Measurements from ENCODE around the gene NGRN. TPM values are rescaled to one million over a fixed set of nuclear protein-coding genes. Genes with fewer than 3 reads are reported as not detected.
"Not testable (repeated sequence)": the region's sequence is repeated elsewhere in the genome, so short reads cannot be mapped to it uniquely, and the experiment has no call there.

NGRN gene
- total and polyA plus RNA-seq, 2 donors (not counting 1 experiment from before 2014, with no cell fraction given), result 23.1 to 45.5 TPM

- H3K27me3 Mint-ChIP-seq; H3K4me3 Mint-ChIP-seq; H3K9me3 ChIP-seq (ENCODE audit: control extremely low read depth in 1 of 3, control insufficient read depth in 2 of 3, insufficient read depth in 1 of 3, low read length in 2 of 3); H3K4me1 Mint-ChIP-seq; H3K4me3 ChIP-seq (ENCODE audit: control extremely low read depth in 1 of 5, extremely low read depth in 1 of 5, insufficient read depth in 1 of 5, low read depth in 2 of 5, low read length in 4 of 5); H2AFZ ChIP-seq (ENCODE audit: insufficient read depth, low read depth, low read length, poor library complexity, severe bottlenecking); H3K27me3 ChIP-seq (replicated peaks in 1 of 4; ENCODE audit: control extremely low read depth in 1 of 4, control insufficient read depth in 3 of 4, insufficient read depth in 4 of 4, low read length in 3 of 4); intact Hi-C loops (cut with micrococcal nuclease); H3K9me3 Mint-ChIP-seq (ENCODE audit: insufficient read depth); H3K4me1 ChIP-seq (ENCODE audit: control insufficient read depth in 2 of 2, insufficient read depth in 2 of 2, low read length in 2 of 2); H3K27ac ChIP-seq (ENCODE audit: low read length in 2 of 2); H3K9ac ChIP-seq (ENCODE audit: low read length); H4K20me1 ChIP-seq (ENCODE audit: control insufficient read depth, insufficient read depth, low read length, poor library complexity, severe bottlenecking); H3K27ac Mint-ChIP-seq; POLR2A ChIA-PET; H3K36me3 ChIP-seq (replicated peaks in 1 of 2; ENCODE audit: control extremely low read depth in 1 of 2, control insufficient read depth in 1 of 2, extremely low read depth in 1 of 2, insufficient read depth in 2 of 2, low read length in 1 of 2); DNase-seq; H3K4me2 ChIP-seq (replicated peaks; ENCODE audit: low read depth, low read length, poor library complexity, severe bottlenecking); ATAC-seq (ENCODE audit: low read depth): not testable (repeated sequence)
- peaks cover 21% of the 10 kb centered on the region for H3K79me2 ChIP-seq (ENCODE audit: control insufficient read depth, insufficient read depth, low read length)
- 100% methylated on average over 9 of the region's 12 CpGs for WGBS (ENCODE audit: insufficient coverage)
- CTCF ChIA-PET, result interaction anchor here (1.0 kb wide), 1 partner anchor 129 kb away, joined by 5 read pairs; no protein-coding TSS in a partner anchor
Observed at GRCh38 chr15:90278467-90278866, 13.0 kb downstream of the NGRN start.

- H3K9me3 Mint-ChIP-seq (ENCODE audit: insufficient read depth); DNase-seq; H3K27ac ChIP-seq (ENCODE audit: low read length in 2 of 2); H3K79me2 ChIP-seq (ENCODE audit: control insufficient read depth, insufficient read depth, low read length); H3K27me3 Mint-ChIP-seq; H4K20me1 ChIP-seq (ENCODE audit: control insufficient read depth, insufficient read depth, low read length, poor library complexity, severe bottlenecking); H3K4me3 Mint-ChIP-seq; H3K9me3 ChIP-seq (ENCODE audit: control extremely low read depth in 1 of 3, control insufficient read depth in 2 of 3, insufficient read depth in 1 of 3, low read length in 2 of 3); H3K27me3 ChIP-seq (replicated peaks in 1 of 4; ENCODE audit: control extremely low read depth in 1 of 4, control insufficient read depth in 3 of 4, insufficient read depth in 4 of 4, low read length in 3 of 4); H3K4me2 ChIP-seq (replicated peaks; ENCODE audit: low read depth, low read length, poor library complexity, severe bottlenecking); H3K4me3 ChIP-seq (ENCODE audit: control extremely low read depth in 1 of 5, extremely low read depth in 1 of 5, insufficient read depth in 1 of 5, low read depth in 2 of 5, low read length in 4 of 5); H2AFZ ChIP-seq (ENCODE audit: insufficient read depth, low read depth, low read length, poor library complexity, severe bottlenecking); H3K4me1 Mint-ChIP-seq; H3K9ac ChIP-seq (ENCODE audit: low read length); H3K4me1 ChIP-seq (ENCODE audit: control insufficient read depth in 2 of 2, insufficient read depth in 2 of 2, low read length in 2 of 2); H3K27ac Mint-ChIP-seq; ATAC-seq (ENCODE audit: low read depth); intact Hi-C loops (cut with micrococcal nuclease); H3K36me3 ChIP-seq (replicated peaks in 1 of 2; ENCODE audit: control extremely low read depth in 1 of 2, control insufficient read depth in 1 of 2, extremely low read depth in 1 of 2, insufficient read depth in 2 of 2, low read length in 1 of 2): not testable (repeated sequence)
- ChIA-PET POLR2A (interaction anchor here (0.6 kb wide), 1 partner anchor 31 kb away, joined by 3 read pairs; no protein-coding TSS in a partner anchor), CTCF (interaction anchor here (0.5 to 1.0 kb wide), 3 partner anchors 24 to 335 kb away, joined by 3 read pairs; no protein-coding TSS in a partner anchor)
- WGBS (ENCODE audit: insufficient coverage), result 100% methylated on average over 1 of the region's 5 CpGs
Observed at GRCh38 chr15:90280743-90281142, 15.3 kb downstream of the NGRN start.

GRCh38 chr15:90281637-90282036 is 16.2 kb downstream of the NGRN start:
- H3K9me3 Mint-ChIP-seq (ENCODE audit: insufficient read depth); H3K4me3 ChIP-seq (ENCODE audit: control extremely low read depth in 1 of 5, extremely low read depth in 1 of 5, insufficient read depth in 1 of 5, low read depth in 2 of 5, low read length in 4 of 5); H3K4me1 Mint-ChIP-seq; H3K9me3 ChIP-seq (ENCODE audit: control extremely low read depth in 1 of 3, control insufficient read depth in 2 of 3, insufficient read depth in 1 of 3, low read length in 2 of 3); H3K27me3 Mint-ChIP-seq; H3K4me3 Mint-ChIP-seq; H3K27ac Mint-ChIP-seq; DNase-seq; H3K27me3 ChIP-seq (replicated peaks in 1 of 4; ENCODE audit: control extremely low read depth in 1 of 4, control insufficient read depth in 3 of 4, insufficient read depth in 4 of 4, low read length in 3 of 4); H4K20me1 ChIP-seq (ENCODE audit: control insufficient read depth, insufficient read depth, low read length, poor library complexity, severe bottlenecking); H3K79me2 ChIP-seq (ENCODE audit: control insufficient read depth, insufficient read depth, low read length); H3K4me2 ChIP-seq (replicated peaks; ENCODE audit: low read depth, low read length, poor library complexity, severe bottlenecking); ATAC-seq (ENCODE audit: low read depth); H3K4me1 ChIP-seq (ENCODE audit: control insufficient read depth in 2 of 2, insufficient read depth in 2 of 2, low read length in 2 of 2); intact Hi-C loops (cut with micrococcal nuclease); H2AFZ ChIP-seq (ENCODE audit: insufficient read depth, low read depth, low read length, poor library complexity, severe bottlenecking); POLR2A ChIA-PET; H3K27ac ChIP-seq (ENCODE audit: low read length in 2 of 2); H3K9ac ChIP-seq (ENCODE audit: low read length); H3K36me3 ChIP-seq (replicated peaks in 1 of 2; ENCODE audit: control extremely low read depth in 1 of 2, control insufficient read depth in 1 of 2, extremely low read depth in 1 of 2, insufficient read depth in 2 of 2, low read length in 1 of 2): not testable (repeated sequence)
- WGBS (ENCODE audit: insufficient coverage), result 82% methylated on average over 6 of the region's 6 CpGs
- CTCF ChIA-PET, result interaction anchor here (1.1 to 2.6 kb wide), 5 partner anchors 11 to 196 kb away, joined by 3 to 9 read pairs (median 4); no protein-coding TSS in a partner anchor
